ENCODE results near the gene BRIX1.

- no peak for TF ChIP-seq EZH2phosphoT487 (IDR thresholded peaks at IDR 0.05; ENCODE audit: borderline replicate concordance, low read depth, low read length)
- TF ChIP-seq CTCF (conservative IDR thresholded peaks at IDR 0.05; ENCODE audit: low read length): no peak
These were observed 14.4 kb downstream of the BRIX1 start for GRCh38 chr5:34929720-34930461.
